Fibroblast of lung (primary cell): ENCODE data around the gene UPK1B.
"Not testable (repeated sequence)": the region's sequence is repeated elsewhere in the genome, so short reads cannot be mapped to it uniquely, and the experiment has no call there.

Experiments
- CTCF ChIP-seq, 2 donors: IDR thresholded peaks in 1 of 2; conservative IDR thresholded peaks in 1 of 2; 1 replicate in 1 of 2; 2 replicates in 1 of 2; pipeline ENCODE4 v1.5.1; 2011 to 2012; ENCODE audit warnings: low read length in 2 of 2, control low read depth in 1 of 2, inconsistent platforms in 1 of 2, low read depth in 1 of 2, mild to moderate bottlenecking in 1 of 2
- EZH2 ChIP-seq: IDR thresholded peaks from 2 replicates; pipeline ENCODE4 v1.5.1; 2012; ENCODE audit warnings: low read length, control low read depth, mild to moderate bottlenecking; ENCODE audit errors: missing control alignments

GRCh38 chr3:119139360-119139759, 34.0 kb upstream of the UPK1B start:
- TF ChIP-seq CTCF (conservative IDR thresholded peaks at IDR 0.05 in 1 of 2, IDR thresholded peaks at IDR 0.05 in 1 of 2; ENCODE audit: low read depth in 1 of 2, low read length in 2 of 2); EZH2: not testable (repeated sequence)
